Keratinocyte (primary cell): ENCODE data around the gene PRKACA.
A peak's percentile ranks its signal among the peaks of the same experiment; 100 is the strongest.

Source experiments
- EZH2 ChIP-seq: IDR thresholded peaks from one replicate; pipeline ENCODE4 v1.6.1; 2012; ENCODE audit warnings: inconsistent platforms, mild to moderate bottlenecking, low read length, moderate library complexity
- TF ChIP-seq, protein P1 (sequence below), 3 experiments: IDR thresholded peaks in 1 of 3; conservative IDR thresholded peaks in 1 of 3; optimal IDR thresholded peaks in 1 of 3; 2 replicates in 2 of 3; 3 replicates in 1 of 3; pipeline versions ENCODE3 to v1.5.1; 2011; ENCODE audit warnings: low read length in 3 of 3, mild to moderate bottlenecking in 3 of 3, moderate library complexity in 2 of 3, control low read depth in 1 of 3, inconsistent platforms in 1 of 3; ENCODE audit not compliant: insufficient read depth in 2 of 3; ENCODE audit errors: extremely low read depth in 1 of 3

DNA sequence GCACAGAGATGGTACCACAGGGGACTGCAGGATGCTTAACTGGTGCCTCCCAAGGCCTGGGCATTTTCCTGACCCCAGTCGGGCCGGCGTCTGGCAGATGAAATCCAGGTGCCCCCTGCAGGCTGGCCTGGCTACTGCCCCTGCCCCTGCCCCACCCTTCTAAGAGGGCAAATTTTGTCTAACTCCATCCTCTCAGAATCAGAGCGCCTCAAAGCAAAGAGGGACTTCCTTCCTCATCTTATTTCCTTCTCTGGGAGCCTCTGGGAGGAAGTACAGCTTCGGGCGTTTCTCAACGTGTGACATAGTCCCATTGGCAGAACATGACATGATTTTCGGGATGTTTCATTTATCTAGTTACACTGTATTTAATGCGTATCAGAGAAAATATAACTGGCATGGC, 2.7 kb downstream of the PRKACA start:
- TF ChIP-seq, protein P1, sequence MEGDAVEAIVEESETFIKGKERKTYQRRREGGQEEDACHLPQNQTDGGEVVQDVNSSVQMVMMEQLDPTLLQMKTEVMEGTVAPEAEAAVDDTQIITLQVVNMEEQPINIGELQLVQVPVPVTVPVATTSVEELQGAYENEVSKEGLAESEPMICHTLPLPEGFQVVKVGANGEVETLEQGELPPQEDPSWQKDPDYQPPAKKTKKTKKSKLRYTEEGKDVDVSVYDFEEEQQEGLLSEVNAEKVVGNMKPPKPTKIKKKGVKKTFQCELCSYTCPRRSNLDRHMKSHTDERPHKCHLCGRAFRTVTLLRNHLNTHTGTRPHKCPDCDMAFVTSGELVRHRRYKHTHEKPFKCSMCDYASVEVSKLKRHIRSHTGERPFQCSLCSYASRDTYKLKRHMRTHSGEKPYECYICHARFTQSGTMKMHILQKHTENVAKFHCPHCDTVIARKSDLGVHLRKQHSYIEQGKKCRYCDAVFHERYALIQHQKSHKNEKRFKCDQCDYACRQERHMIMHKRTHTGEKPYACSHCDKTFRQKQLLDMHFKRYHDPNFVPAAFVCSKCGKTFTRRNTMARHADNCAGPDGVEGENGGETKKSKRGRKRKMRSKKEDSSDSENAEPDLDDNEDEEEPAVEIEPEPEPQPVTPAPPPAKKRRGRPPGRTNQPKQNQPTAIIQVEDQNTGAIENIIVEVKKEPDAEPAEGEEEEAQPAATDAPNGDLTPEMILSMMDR (optimal IDR thresholded peaks at IDR 0.05 in 1 of 3, IDR thresholded peaks at IDR 0.05 in 1 of 3, conservative IDR thresholded peaks at IDR 0.05 in 1 of 3; ENCODE audit: extremely low read depth in 1 of 3, insufficient read depth in 2 of 3, low read length in 3 of 3): peak; percentile 34 to 49 (median 42)
- no peak for TF ChIP-seq EZH2
